GM21367 (cell line): Measurements from ENCODE around the gene DNM3.
"Not testable (repeated sequence)": the region's sequence is repeated elsewhere in the genome, so short reads cannot be mapped to it uniquely, and the experiment has no call there.

Source experiments
- ATAC-seq: cut with Tn5 transposase; IDR thresholded peaks from one replicate; pipeline ENCODE4 v1.9.1; 2021; ENCODE audit not compliant: unreplicated experiment

The DNM3 gene

DNA sequence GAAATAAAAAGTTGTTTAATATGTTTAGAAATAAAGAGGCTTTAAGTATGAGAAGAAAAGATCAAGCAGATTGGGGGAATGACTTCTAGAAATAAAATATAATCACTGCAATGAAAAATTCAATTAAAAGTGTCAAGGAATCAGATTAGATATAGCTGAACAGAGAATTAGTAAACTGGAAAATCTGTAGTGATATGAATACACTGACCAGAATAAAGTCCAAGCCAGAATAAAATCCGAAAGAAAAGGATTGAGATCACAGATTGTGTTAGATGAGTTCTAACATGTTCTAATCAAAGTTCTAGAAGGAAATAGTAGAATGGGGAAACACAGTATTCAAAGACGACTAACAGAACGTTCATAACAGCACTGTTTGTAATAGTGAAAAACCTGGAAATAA, 506.1 kb downstream of the DNM3 start:
- ATAC-seq: no peak

DNA sequence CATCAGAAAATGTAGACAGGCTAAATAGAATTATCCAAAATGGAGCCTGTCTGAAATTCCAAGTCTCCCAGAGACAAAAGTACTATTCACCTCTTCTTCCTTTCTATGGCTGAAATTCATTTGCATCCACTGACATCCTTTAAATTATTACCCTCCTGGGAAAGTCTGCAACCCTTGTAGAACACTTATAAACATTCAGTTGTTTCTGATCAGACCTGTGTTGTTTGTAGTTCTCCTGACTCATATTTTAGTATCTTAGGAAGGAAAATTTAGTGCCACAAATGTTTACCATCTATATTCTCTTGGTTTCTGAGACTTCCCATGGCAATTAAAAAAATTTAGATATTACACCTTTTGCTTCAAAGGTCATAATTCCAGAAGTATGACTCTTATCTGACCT, 509.6 kb downstream of the DNM3 start:
- ATAC-seq: no peak

DNA sequence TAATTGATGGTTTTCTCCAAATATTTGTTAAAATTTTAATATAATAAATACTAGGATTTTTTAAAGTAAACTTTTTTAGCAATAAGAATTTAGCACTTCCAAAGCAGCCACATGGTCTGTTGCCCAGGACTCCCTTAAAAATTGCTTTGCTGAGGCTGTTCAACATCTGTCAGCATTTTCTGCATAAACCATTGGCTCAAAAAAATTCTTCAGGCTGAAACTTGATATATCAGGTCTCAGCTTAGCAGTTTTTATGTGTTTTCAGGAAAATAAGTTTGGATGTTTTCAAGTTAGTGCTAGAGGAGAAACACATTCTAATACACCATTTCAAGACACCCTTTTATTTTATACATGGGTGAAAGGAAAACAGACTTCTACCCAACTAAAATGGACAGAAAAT, 510.0 kb downstream of the DNM3 start:
- no peak for ATAC-seq

DNA sequence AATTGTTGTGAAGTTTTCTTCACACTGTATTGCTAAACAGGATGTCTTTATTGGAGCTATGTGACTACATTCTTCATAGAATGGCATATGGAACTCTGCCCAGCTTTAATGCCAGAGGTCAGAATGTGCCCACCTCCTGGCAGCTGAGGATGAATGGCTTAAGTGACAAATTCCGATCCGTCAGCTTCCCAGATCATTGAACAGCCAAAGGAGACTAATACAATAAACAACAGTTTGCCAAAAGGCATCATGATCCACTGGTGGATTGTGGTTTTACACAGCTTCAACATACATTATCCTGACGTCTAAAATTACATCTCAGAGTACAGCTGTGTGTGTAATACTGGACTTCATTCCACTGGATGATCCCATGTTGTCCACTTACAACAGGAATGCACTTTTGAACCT, 510.5 kb downstream of the DNM3 start:
- ATAC-seq: no peak

DNA sequence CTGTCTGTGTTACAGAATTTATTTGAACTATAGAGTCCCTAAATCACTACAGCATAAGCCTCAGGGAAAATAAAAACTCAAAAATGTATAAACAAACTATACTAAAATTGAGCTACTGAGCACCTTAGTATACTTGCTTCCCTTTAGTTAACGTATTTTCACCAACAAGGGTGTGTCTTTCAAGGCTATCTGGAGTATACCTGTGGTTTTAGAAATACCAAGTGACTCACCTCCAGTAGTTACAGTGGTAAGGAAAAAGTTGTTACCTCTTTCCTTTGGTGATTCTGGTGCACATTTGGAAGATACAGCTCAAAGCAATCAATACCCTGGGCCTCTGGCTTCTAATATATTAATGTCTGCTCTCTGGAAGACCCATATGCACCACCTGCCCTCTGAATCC, 511.1 kb downstream of the DNM3 start:
- no peak for ATAC-seq

DNA sequence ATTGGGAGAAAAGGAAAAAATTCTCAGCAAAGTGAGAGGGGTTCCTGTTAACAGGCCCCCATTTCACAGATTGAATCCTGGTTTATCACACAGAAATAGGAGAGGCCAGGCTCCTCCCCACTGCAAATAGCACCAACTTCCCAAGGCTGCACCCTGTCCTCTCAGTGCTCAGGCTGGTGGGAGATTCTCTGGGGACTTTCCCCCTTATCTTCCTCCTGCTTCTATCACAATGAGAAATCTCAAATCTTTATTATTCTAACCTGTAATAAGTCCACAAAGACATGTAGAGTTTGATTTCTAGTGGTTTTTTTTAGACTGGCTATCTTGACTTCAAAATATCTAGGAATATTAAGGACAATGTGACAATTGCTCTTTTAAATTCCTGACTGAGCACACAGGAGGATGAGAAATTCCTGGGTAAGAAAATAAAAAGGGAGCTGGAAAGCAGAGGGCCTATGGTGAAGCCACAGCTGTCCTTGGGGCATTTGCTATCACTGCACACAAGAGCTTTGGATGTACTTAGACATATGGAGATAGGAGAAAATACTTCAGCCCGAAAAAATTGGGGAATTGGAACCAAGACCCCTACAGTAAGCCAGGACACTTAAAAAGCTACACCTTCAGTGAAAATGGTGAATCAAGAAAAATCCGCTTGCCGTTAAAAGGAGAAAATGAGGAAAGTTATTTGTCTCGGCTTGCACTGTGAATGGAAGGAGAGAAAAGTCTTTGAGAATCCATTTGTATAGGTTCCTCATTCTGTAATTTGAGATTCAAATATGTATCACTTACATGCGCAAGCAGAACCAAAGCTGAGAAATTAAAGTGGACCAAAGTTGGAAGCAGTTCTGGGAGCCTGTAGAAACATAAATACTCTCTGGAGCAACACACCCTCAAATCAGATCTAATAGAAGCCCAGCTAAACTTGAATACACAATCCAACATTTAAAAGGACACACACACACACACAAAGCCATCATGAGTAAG, 513.3 kb downstream of the DNM3 start:
- ATAC-seq: no peak

DNA sequence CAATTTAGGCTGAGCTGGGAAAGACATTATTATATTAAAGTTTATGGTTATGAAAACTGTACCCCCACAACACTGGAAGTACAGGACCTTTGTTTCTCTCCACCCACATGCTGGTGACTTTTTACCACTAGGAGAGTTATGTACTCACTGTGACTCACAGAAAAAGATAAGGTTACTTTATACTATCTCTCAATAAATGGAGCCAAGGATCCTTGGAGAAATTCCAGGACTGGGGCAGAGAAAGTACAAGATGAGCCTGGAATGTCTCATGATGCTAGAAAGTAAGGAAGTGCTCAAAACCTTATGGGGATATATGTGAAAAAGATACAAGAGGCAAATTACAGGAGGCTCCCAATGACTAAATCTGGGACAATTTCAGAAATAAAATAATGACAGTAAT, 515.3 kb downstream of the DNM3 start:
- no peak for ATAC-seq

DNA sequence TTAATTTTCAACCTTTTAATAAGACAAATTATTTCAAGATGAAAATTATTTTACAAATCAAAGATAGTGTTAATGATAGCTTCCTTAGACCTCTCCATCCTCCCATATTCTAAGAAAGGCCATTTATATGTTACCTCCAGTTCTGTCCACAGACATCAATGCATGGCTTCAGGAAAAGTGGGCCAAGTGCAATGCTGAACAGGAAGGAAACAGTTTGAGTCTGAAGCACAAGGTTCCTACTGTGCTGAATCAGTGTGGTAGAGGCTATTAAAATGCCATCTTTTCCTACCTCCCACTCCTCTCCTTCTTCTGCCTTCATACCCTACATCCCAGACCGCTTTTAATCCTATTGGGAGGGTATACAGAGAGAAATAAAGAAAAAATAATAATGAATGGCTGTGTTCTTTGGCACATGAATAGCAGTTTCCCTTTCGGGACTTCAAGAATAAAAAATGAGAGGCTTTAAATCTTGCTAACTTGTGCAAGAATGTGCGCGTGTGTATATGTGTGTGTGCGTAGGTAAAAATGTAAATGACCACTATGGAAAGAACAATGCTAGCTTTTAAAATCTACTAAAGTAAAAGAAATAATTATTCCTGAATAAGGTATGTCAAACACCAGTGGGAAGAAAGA, 516.6 kb downstream of the DNM3 start:
- ATAC-seq: peak; percentile 14

DNA sequence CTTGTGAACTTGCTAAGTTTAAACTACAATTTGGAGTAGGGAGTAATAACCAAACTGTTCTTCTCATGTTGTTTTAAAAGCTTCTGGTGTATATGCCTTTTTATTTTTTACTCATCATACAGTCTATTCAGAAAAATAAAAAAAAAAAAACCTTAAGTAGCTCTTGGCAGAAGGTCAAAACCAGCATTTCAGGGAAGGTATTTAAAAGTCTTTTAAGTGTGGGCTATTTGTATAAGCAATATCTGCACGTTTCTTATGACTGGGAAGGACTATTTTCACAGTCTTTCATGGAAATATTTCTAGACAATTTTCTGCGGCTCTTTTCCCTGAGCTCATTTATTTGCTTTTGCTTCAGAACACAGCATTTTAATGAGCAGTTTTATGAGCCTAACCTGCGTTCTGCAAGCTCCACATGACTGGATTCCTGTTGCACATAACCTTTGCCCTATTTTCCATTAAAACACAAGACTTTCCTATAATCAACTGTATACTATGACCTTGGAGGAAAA, 518.2 kb downstream of the DNM3 start:
- no peak for ATAC-seq

DNA sequence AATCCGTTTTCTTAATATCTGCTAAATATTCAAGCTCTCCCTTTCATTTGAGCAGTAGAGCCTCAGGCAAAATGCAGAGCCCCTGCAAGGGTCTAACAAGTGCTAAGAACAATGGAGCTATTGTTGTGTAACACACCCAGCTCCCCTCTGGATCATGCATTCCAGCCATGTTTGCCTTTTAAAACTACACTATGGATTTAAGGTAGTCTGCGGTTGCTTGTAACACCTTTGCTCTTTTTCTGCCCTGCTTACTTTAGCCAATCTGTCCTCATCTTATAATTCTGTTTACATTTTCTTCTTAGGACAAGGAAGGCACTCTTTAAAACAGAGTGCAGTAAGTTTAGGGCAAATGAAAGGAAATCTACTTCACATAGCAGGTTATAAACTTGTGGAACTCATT, 519.2 kb downstream of the DNM3 start:
- ATAC-seq: no peak

DNA sequence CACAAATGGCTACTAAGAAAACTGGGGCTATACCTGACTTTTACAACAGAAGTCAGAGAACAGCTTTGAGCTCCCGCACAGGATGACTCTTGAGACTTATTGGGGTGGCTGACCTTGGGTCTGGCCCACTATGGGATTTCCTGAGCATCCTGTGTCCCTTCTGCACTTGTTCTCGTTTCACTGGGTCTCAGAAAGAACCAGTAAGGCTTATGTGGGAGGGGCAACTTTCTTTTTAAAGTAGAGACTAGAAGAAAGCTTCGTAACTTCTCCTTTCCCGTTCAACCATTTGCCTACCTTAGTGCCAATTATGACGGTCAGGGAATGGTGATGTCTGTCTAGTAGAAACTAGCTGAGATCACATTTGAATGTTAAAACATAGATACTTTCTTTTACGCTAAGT, 519.7 kb downstream of the DNM3 start:
- ATAC-seq: no peak

DNA sequence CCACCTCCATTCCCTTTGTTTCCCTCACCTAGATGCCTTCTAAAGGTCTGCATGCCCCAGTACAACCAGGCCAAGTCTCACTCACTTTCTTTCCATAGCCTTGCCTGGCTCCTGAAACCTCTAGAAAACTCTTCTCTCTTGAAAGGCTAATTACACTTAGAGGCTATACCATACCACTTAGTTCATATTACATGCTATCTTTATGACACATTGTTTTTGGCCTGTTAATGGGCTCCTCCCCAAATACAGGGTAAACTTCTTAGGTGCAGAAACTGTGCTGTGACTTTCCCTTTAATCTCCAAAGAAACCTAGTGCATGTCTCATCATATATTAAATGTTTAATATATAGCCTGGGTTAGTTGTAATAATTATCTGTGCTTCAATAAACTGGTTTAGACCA, 522.6 kb downstream of the DNM3 start:
- no peak for ATAC-seq

DNA sequence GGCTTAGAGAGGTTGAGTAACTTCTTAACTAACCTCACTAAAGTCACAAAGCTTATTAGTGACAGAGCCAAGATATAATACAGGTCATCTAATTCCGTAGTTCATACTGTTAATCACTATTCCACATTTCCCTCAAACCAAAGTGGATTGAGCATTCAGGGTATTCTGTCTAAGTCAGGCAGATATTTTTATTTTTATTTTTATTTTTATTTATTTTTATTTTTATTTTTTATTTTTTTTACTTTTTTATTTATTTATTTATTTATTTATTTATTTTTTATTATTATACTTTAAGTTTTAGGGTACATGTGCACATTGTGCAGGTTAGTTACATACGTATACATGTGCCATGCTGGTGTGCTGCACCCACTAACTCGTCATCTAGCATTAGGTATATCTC, 530.3 kb downstream of the DNM3 start:
- not testable (repeated sequence) for ATAC-seq

DNA sequence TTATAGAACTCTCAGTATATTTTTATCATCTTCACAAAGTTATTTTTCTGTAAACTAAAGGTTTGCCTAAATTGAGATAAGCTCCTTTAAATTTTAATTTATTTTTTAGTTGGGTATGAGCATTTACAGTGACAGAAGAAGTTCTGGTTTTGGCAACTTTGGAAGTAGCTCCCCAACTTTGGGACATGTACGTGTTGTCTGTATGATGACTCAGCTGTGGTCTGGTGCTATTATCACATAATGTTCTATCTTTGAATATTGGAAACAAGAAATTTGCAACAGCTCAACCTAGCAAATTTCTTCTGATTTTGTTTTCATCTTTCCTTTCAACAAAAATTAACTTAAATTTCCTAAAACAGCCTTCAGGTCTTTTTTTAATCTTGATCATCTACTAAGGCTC, 532.6 kb downstream of the DNM3 start:
- no peak for ATAC-seq

DNA sequence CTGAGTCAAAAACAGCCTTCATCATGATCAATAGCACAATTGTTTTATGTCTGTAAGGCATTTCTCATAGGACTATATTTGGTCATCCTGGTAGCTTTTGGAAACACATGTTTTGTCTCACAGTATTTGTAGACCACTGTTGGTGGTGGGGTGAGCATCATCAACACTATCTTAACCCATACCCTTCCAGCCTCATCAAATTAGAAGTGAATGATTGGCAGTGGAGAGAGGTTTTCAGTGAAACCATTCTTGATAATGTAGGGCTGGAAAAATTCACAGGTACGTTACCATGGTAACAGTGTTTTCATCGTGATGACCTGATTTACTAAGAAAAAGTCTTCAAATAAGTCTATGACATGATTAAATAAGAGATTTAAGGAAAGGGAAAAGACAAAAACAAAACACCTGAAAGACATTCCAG, 533.9 kb downstream of the DNM3 start:
- ATAC-seq: no peak

DNA sequence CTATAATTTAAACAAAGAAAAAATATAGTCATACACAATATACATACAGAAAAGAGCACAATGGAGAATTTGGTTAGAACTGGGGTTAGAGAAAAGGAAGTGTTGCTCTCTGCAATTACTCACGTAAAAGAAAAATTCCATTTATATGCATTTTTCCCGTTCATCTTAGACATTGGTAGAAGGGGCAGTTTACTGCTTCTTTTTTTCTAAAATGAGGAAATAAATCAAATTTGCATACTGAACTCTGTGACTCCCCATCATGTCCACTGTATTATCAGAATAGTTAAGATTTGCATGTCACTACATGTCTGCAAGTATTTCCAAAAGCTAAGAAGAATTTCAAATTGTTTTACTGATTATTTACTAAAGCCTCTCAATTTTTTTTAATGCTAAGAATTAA, 535.1 kb downstream of the DNM3 start:
- ATAC-seq: no peak

DNA sequence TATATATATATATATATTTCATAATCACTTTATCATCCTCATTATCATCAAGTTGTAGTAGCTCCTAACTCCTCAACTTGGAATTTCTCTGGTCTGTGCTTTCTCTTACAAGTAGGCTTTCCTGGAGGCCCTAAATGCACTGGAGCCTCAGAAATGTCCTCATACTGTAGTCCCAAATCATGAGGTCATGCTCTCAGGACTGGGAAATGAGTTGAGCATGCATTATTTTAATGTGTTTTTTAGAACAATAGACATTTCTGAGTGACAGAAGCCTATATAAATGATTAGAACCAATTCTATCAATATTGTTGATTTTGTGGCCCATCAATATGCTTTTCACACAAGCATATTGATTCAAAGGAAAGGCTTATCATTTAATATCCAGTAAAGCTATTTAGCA, 536.3 kb downstream of the DNM3 start:
- no peak for ATAC-seq

DNA sequence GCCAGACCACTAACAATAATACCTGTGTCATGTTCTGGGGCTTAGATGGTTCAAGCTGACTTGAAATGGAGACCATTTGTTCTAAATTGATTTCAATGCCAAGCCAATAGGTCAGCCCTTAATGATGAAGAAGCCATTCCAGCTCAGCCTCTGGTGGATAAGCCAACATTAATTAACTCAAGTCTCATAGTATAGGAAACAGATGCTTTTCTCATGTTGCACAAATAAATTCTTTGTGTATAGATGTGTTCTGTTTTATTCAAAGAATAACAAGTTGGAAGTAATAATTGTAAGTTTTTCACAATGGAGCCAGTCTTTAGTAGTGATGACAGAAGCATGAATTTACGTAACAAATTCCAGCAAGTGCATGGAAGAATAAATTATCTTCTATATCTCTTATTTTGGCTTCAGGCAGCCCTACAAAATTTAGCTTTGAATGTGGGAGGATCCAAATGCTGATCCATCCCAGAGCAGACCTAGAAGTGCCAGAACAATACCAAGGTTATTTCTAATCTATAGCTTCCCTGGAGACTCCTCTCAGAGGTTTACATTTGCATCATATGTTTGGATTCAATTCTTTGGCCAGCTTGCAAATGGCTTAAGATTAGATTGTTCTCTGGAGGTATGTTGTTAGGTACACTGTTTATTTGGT, 536.9 kb downstream of the DNM3 start:
- ATAC-seq: no peak

DNA sequence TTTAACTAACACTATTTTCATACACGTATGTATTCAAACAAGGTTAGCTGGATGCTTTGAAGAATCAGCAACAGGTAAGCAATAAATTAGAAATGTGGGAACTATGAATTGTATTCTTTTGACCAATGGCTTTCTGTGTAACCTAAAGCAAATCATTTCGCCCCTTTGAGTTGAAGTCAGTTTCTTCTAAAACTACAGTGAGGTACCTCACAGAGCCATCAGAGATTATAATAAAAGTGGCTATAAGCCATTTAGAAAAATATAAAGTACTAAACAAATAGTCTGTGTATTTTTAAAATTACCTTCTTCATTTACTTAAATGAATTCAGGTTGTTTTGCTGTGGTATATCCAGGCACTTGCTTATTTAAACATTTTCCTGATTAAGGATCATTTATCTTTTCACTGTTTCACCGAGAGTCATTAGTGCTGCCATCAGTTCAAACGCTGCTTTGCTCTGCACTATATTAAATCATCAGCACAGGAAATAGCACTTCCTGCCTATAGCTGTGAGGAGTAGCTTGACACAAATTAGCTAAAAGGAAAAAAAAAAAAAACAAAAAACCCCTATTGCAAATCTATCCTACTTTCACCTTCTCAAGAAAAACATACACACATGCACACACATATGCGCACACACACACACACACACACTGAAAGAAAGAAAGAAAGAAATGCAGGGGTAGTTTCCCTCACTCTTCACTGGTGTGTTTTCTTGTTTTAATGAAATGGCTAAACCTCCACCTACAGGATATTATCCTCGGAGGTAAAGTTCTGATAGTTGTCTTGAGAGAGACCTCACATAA, 539.3 kb downstream of the DNM3 start:
- peak; percentile 84 for ATAC-seq

DNA sequence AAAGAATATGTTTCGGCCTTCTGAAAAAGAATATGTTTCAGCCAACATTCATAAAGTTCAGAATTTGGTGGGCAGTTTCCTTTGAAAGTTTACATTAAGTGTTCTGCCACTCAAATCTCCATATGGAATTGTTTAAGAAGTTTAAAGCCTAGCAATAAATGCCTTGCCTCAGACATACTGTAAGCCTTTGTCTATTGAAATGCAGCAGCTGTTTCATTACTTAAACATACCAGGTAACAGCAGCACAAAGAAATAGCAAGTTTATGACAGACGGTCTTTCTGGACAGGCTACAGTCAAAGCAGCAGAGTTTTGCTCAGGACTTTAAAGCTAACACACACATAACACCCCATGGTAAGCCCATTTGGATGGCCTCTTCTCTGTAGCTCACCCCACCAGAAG, 540.6 kb downstream of the DNM3 start:
- ATAC-seq: no peak

DNA sequence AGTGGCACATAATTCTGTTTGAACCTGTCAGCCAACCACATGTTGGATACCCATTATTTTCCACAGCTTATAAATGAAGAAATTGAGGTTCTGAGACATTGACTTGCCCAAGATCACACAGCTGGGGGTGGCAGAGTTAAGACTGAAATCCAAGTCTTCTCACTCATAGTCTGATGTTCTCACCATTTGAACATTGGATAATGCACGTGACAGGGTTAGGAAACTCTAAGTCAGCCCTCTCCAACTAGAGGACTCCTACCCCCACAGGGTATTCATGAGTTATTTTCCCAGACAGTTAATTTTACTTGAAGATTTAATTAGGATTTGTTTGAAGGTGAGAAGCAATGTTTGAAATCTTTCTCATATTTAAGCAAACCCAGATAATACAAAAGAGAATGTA, 541.1 kb downstream of the DNM3 start:
- no peak for ATAC-seq
